Astrocyte (in vitro differentiated cells and primary cell): ENCODE measurements around the gene RASGRP2.

Source experiments
- CTCF ChIP-seq: IDR thresholded peaks from 2 replicates; pipeline ENCODE4 v1.5.1; 2011; ENCODE audit warnings: low read depth, mild to moderate bottlenecking, inconsistent platforms, low read length, moderate library complexity; ENCODE audit not compliant: insufficient read depth
- EZH2 ChIP-seq: IDR thresholded peaks from 2 replicates; pipeline ENCODE4 v1.6.1; 2012; ENCODE audit warnings: mild to moderate bottlenecking, low read length, inconsistent platforms; ENCODE audit not compliant: insufficient read depth

DNA sequence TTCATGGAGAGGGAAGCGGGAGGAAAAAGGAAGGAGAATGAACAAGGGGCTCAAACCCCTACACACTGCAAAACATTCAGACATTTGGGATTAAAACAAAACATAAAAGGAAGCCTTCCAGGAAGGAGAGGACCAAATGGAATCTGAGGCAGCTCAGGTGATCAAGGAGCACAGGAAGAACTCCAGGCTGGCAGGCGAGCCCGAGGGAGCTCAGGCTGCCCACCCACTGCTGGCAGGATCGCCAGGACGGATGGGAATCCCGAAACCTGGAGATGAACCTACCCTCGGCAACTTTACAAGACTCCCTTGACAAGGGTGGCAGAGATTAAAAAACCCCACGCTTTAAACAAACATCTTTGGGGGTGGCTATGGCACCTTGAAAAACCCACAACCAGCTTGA is 20.8 kb upstream of the RASGRP2 start:
- TF ChIP-seq CTCF (no peak), EZH2 (no peak)
